HepG2 (cell line): Measurements from ENCODE around the gene GOLGA7B. TPM values are rescaled to one million over a fixed set of nuclear protein-coding genes. Genes with fewer than 3 reads are reported as not detected.

Experiments
- ATAC-seq: fragments of 200-7000 bp; cut with Tn5 transposase; 3 replicates; pipeline ENCODE4 v1.9.1; 2020; ENCODE audit warnings: mild to moderate bottlenecking, moderate library complexity
- BruUV-seq: library from RNA; stranded (reverse); fragments of 400-500 nt; replicated peaks from 2 replicates; lab custom pipeline; 2021; lab: Mats Ljungman, UMichigan
- CTCF ChIA-PET: fragments of 300-600 bp; formaldehyde crosslinking; extraction: SDS; loops from one replicate; lab custom pipeline; 2021; ENCODE audit warnings: low total read pairs, inconsistent platforms, low intra/inter-chr PET ratio; lab: Yijun Ruan, JAX
- POLR2A ChIA-PET: fragments of 350-600 bp; sonication (Branson Sonifier 250); formaldehyde crosslinking; loops from one replicate; lab custom pipeline; 2020; ENCODE audit warnings: antibody characterized with exemption, inconsistent platforms; lab: Yijun Ruan, JAX
- DNase-seq: peaks from one replicate; pipeline ENCODE4 v3.0.0-alpha.2; 2015; ENCODE audit warnings: low spot score
- FAIRE-seq: peaks from 3 replicates; lab custom pipeline; 2011; peaks lifted over from hg19 to GRCh38; lab: Jason Lieb, UNC
- H2AFZ ChIP-seq: one replicate; pipeline ENCODE4 v1.6.1; 2011; ENCODE audit warnings: low read length, inconsistent platforms
- H3K27ac ChIP-seq: fragments of 300-600 bp; 3 replicates; pipeline ENCODE4 v1.8.0; 2011; ENCODE audit warnings: mixed run types, mild to moderate bottlenecking, mixed read lengths, low read length, inconsistent platforms; ENCODE audit not compliant: insufficient read depth; ENCODE audit errors: extremely low read length
- H3K27me3 ChIP-seq, 2 experiments: fragments of 200-600 bp in 1 of 2; 2 replicates in 1 of 2; 3 replicates in 1 of 2; pipeline versions ENCODE4 v1.6.0 to v1.8.0; 2011; ENCODE audit warnings: low read length in 2 of 2, mild to moderate bottlenecking in 2 of 2, moderate library complexity in 2 of 2, inconsistent platforms in 1 of 2; ENCODE audit not compliant: insufficient read depth in 2 of 2, control insufficient read depth in 1 of 2
- H3K36me3 ChIP-seq, 2 experiments: fragments of 200-600 bp in 1 of 2; replicated peaks in 1 of 2; 2 replicates in 1 of 2; 3 replicates in 1 of 2; pipeline versions ENCODE4 v1.5.1 to v1.8.0; 2011; ENCODE audit warnings: low read length in 2 of 2, inconsistent platforms in 1 of 2; ENCODE audit not compliant: insufficient read depth in 2 of 2, control insufficient read depth in 1 of 2
- H3K4me1 ChIP-seq: 2 replicates; pipeline ENCODE4 v1.5.1; 2012; ENCODE audit warnings: low read length, inconsistent platforms; ENCODE audit not compliant: insufficient read depth
- H3K4me2 ChIP-seq: 2 replicates; pipeline ENCODE4 v1.6.0; 2011; ENCODE audit warnings: low read depth, low read length, inconsistent platforms
- H3K4me3 ChIP-seq, 3 experiments: fragments of 200-600 bp in 1 of 3; sonication (generic), shearing (Covaris generic) in 1 of 3; replicated peaks in 1 of 3; 2 replicates each; pipeline ENCODE4 v1.5.1; 2011 to 2016; ENCODE audit warnings: low read length in 3 of 3, inconsistent platforms in 2 of 3, low read depth in 2 of 3, mild to moderate bottlenecking in 2 of 3, control low read depth in 1 of 3, mixed read lengths in 1 of 3; ENCODE audit not compliant: insufficient read depth in 1 of 3
- H3K79me2 ChIP-seq: one replicate; pipeline ENCODE4 v1.6.1; 2011; ENCODE audit warnings: low read length, inconsistent platforms; ENCODE audit not compliant: insufficient read depth
- H3K9ac ChIP-seq: 2 replicates; pipeline ENCODE4 v1.6.0; 2011; ENCODE audit warnings: mild to moderate bottlenecking, low read depth, low read length, inconsistent platforms; ENCODE audit not compliant: insufficient read depth
- H3K9me3 ChIP-seq: 2 replicates; pipeline ENCODE4 v1.5.1; 2012; ENCODE audit warnings: mild to moderate bottlenecking, low read length
- H4K20me1 ChIP-seq: 2 replicates; pipeline ENCODE4 v1.6.0; 2011; ENCODE audit warnings: inconsistent platforms, mild to moderate bottlenecking, low read length, moderate library complexity; ENCODE audit not compliant: insufficient read depth
- ARNT2 ChIP-seq: sonication (generic); formaldehyde crosslinking; IDR thresholded peaks from 2 replicates; pipeline ENCODE4 v1.8.0; 2022; ENCODE audit warnings: mild to moderate bottlenecking, low read depth, missing genetic modification reagents, moderate library complexity
- HOXA9 ChIP-seq: sonication (generic); formaldehyde crosslinking; IDR thresholded peaks from 2 replicates; pipeline ENCODE4 v1.8.1; 2022; ENCODE audit warnings: missing genetic modification reagents, mild to moderate bottlenecking, moderate library complexity, borderline replicate concordance
- KLF13 ChIP-seq: sonication (generic); formaldehyde crosslinking; IDR thresholded peaks from 2 replicates; pipeline ENCODE4 v1.4.0; 2020; ENCODE audit warnings: mild to moderate bottlenecking, missing genetic modification reagents
- POLR2G ChIP-seq: fragments of 200-400 bp; formaldehyde crosslinking; IDR thresholded peaks from 2 replicates; pipeline ENCODE4 v1.6.1; 2018; ENCODE audit warnings: mild to moderate bottlenecking, low read depth, low read length, moderate library complexity
- RBM22 ChIP-seq: fragments of 200-400 bp; formaldehyde crosslinking; optimal IDR thresholded peaks from 2 replicates; pipeline ENCODE3; 2017; ENCODE audit warnings: mild to moderate bottlenecking, low read length, moderate library complexity
- SIN3A ChIP-seq: IDR thresholded peaks from 2 replicates; pipeline ENCODE4 v1.6.1; 2011; ENCODE audit warnings: low read depth, mild to moderate bottlenecking, control low read depth, low read length, borderline replicate concordance
- STAT5B ChIP-seq: sonication (generic); formaldehyde crosslinking; IDR thresholded peaks from 2 replicates; pipeline ENCODE4 v1.4.0; 2020; ENCODE audit warnings: missing genetic modification reagents
- TARDBP ChIP-seq: sonication (generic); formaldehyde crosslinking; IDR thresholded peaks from 2 replicates; pipeline ENCODE4 v1.8.0; 2022; ENCODE audit warnings: mild to moderate bottlenecking, missing genetic modification reagents
- ZBTB33 ChIP-seq: sonication (generic); formaldehyde crosslinking; IDR thresholded peaks from 2 replicates; pipeline ENCODE4 v1.4.0; 2020; ENCODE audit warnings: missing genetic modification reagents
- ZNF670 ChIP-seq: sonication (generic); formaldehyde crosslinking; IDR thresholded peaks from 2 replicates; pipeline ENCODE4 v1.8.0; 2022; ENCODE audit warnings: mild to moderate bottlenecking, missing genetic modification reagents, borderline replicate concordance
- WGBS: methylation state at CpG from one replicate; pipeline ENCODE4 v1.1.6; 2017; ENCODE audit warnings: low lambda C conversion rate; 5-methylcytosine and 5-hydroxymethylcytosine counted together
- in situ Hi-C: cut with HindIII; loops from 2 replicates; pipeline ENCODE4 v1.10.0; 2017; ENCODE audit warnings: low pct_unique_long_range_greater_than_20kb; ENCODE audit not compliant: extremely low pct_ligation_motif_present
- intact Hi-C: fragments of 100-400 bp; cut with micrococcal nuclease; formaldehyde crosslinking; loops from one replicate; pipeline ENCODE4 v1.10.0; 2022; ENCODE audit not compliant: unreplicated experiment
- polyA plus RNA-seq, 8 experiments: library from polyadenylated mRNA; depleted of rRNA in 3 of 8; stranded (reverse) in 7 of 8; unstranded in 1 of 8; fragments of >200 nt; fragmentation: Illumina TruSeq in 4 of 8; extraction: Trizol in 4 of 8; gene quantifications; 2 replicates each; pipeline versions ENCODE4 v1.2.1 to v1.2.3, GENCODE V29; 2011 to 2016; ENCODE audit warnings: low read depth in 4 of 8, missing spikeins in 1 of 8, mixed read lengths in 1 of 8; ENCODE audit not compliant: insufficient read depth in 1 of 8
- total RNA-seq, 5 experiments: library from RNA; depleted of rRNA; stranded (reverse); fragments of >200 nt; fragmentation: Illumina TruSeq; extraction: Trizol; gene quantifications; 2 replicates each; pipeline ENCODE4 v1.2.3, GENCODE V29; 2016; ENCODE audit warnings: low read depth in 1 of 5
- TF ChIP-seq, protein P1 (sequence below): sonication (generic); formaldehyde crosslinking; IDR thresholded peaks from 2 replicates; pipeline ENCODE4 v1.5.0; 2020; ENCODE audit warnings: mild to moderate bottlenecking, missing genetic modification reagents
- TF ChIP-seq, protein P2 (sequence below): sonication (generic); formaldehyde crosslinking; IDR thresholded peaks from 2 replicates; pipeline ENCODE4 v1.5.1; 2020; ENCODE audit warnings: mild to moderate bottlenecking, missing genetic modification reagents, borderline replicate concordance
- TF ChIP-seq, protein P3 (sequence below): conservative IDR thresholded peaks from 2 replicates; pipeline ENCODE4 v1.6.1; 2018; ENCODE audit warnings: missing genetic modification reagents

The GOLGA7B gene
- total and polyA plus RNA-seq, 2 of the 13 experiments (the other 11 are each of a cell fraction or from before 2014, with no cell fraction given), result not detected

- H3K27ac ChIP-seq, result no peak overlapping the region
- intact Hi-C loops (no loop called here), in situ Hi-C loops (no loop called here)
- no TSS peak for BruUV-seq
- H3K4me3 ChIP-seq, result no peak overlapping the region
- H3K27me3 ChIP-seq, result peaks cover 0 to 4% of the 10 kb centered on the region in 2 experiments; a peak in 1 of 5 replicates
- DNase-seq (no peak), FAIRE-seq (no peak), ATAC-seq (no peak)
- CTCF ChIA-PET, result no interaction called here
- no peaks in the 10 kb centered on the region for H3K79me2 ChIP-seq
- no peaks in the 10 kb centered on the region for H3K9me3 ChIP-seq
- H3K9ac ChIP-seq, result no peak overlapping the region
- H4K20me1 ChIP-seq, result no peaks in the 10 kb centered on the region
- no peaks in the 10 kb centered on the region for H3K36me3 ChIP-seq
- H3K4me2 ChIP-seq, result no peak overlapping the region
- H3K4me1 ChIP-seq, result no peaks in the 10 kb centered on the region
- POLR2A ChIA-PET, result no interaction called here
- WGBS, result 32% methylated on average over 7 of the region's 7 CpGs
- no peak overlapping the region for H2AFZ ChIP-seq
- TF ChIP-seq KLF13, result no peak
- TF ChIP-seq RBM22, result no peak
- TF ChIP-seq, protein P1, sequence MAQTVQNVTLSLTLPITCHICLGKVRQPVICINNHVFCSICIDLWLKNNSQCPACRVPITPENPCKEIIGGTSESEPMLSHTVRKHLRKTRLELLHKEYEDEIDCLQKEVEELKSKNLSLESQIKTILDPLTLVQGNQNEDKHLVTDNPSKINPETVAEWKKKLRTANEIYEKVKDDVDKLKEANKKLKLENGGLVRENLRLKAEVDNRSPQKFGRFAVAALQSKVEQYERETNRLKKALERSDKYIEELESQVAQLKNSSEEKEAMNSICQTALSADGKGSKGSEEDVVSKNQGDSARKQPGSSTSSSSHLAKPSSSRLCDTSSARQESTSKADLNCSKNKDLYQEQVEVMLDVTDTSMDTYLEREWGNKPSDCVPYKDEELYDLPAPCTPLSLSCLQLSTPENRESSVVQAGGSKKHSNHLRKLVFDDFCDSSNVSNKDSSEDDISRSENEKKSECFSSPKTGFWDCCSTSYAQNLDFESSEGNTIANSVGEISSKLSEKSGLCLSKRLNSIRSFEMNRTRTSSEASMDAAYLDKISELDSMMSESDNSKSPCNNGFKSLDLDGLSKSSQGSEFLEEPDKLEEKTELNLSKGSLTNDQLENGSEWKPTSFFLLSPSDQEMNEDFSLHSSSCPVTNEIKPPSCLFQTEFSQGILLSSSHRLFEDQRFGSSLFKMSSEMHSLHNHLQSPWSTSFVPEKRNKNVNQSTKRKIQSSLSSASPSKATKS, result no peak
- TF ChIP-seq STAT5B (CRISPR knock-in tag), result no peak
- no peak for TF ChIP-seq ZBTB33 (CRISPR knock-in tag)
- no peak for TF ChIP-seq TARDBP
- TF ChIP-seq, protein P2, sequence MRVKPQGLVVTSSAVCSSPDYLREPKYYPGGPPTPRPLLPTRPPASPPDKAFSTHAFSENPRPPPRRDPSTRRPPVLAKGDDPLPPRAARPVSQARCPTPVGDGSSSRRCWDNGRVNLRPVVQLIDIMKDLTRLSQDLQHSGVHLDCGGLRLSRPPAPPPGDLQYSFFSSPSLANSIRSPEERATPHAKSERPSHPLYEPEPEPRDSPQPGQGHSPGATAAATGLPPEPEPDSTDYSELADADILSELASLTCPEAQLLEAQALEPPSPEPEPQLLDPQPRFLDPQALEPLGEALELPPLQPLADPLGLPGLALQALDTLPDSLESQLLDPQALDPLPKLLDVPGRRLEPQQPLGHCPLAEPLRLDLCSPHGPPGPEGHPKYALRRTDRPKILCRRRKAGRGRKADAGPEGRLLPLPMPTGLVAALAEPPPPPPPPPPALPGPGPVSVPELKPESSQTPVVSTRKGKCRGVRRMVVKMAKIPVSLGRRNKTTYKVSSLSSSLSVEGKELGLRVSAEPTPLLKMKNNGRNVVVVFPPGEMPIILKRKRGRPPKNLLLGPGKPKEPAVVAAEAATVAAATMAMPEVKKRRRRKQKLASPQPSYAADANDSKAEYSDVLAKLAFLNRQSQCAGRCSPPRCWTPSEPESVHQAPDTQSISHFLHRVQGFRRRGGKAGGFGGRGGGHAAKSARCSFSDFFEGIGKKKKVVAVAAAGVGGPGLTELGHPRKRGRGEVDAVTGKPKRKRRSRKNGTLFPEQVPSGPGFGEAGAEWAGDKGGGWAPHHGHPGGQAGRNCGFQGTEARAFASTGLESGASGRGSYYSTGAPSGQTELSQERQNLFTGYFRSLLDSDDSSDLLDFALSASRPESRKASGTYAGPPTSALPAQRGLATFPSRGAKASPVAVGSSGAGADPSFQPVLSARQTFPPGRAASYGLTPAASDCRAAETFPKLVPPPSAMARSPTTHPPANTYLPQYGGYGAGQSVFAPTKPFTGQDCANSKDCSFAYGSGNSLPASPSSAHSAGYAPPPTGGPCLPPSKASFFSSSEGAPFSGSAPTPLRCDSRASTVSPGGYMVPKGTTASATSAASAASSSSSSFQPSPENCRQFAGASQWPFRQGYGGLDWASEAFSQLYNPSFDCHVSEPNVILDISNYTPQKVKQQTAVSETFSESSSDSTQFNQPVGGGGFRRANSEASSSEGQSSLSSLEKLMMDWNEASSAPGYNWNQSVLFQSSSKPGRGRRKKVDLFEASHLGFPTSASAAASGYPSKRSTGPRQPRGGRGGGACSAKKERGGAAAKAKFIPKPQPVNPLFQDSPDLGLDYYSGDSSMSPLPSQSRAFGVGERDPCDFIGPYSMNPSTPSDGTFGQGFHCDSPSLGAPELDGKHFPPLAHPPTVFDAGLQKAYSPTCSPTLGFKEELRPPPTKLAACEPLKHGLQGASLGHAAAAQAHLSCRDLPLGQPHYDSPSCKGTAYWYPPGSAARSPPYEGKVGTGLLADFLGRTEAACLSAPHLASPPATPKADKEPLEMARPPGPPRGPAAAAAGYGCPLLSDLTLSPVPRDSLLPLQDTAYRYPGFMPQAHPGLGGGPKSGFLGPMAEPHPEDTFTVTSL (CRISPR knock-in tag), result no peak
- TF ChIP-seq POLR2G, result no peak
- TF ChIP-seq, protein P3, sequence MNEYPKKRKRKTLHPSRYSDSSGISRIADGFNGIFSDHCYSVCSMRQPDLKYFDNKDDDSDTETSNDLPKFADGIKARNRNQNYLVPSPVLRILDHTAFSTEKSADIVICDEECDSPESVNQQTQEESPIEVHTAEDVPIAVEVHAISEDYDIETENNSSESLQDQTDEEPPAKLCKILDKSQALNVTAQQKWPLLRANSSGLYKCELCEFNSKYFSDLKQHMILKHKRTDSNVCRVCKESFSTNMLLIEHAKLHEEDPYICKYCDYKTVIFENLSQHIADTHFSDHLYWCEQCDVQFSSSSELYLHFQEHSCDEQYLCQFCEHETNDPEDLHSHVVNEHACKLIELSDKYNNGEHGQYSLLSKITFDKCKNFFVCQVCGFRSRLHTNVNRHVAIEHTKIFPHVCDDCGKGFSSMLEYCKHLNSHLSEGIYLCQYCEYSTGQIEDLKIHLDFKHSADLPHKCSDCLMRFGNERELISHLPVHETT, result no peak
- TF ChIP-seq ZNF670 (CRISPR knock-in tag), result no peak
- no peak for TF ChIP-seq HOXA9 (CRISPR knock-in tag)
- no peak for TF ChIP-seq ARNT2 (CRISPR knock-in tag)
- TF ChIP-seq SIN3A, result no peak
These were observed 6.9 kb upstream of the GOLGA7B start for GRCh38 chr10:97842656-97843280.
